ENCODE measurements around the gene DSE. TPM values are rescaled to one million over a fixed set of nuclear protein-coding genes. Genes with fewer than 3 reads are reported as not detected.

DSE gene
- total RNA-seq, 1 donor from 2014 or later = 23.4 TPM

GRCh38 chr6:116379764-116380163, 9.0 kb downstream of the DSE start:
- ATAC-seq (ENCODE audit: low read depth) = no peak
- peaks cover 2% of the 10 kb centered on the region for H3K27me3 Mint-ChIP-seq
- no peak for DNase-seq
- H3K9me3 Mint-ChIP-seq = no peaks in the 10 kb centered on the region
- H3K36me3 Mint-ChIP-seq (ENCODE audit: low read depth) = peaks cover 2% of the 10 kb centered on the region
- no peak overlapping the region for H3K27ac Mint-ChIP-seq
- no peak overlapping the region for H3K4me3 Mint-ChIP-seq
- TF ChIP-seq, protein P1, sequence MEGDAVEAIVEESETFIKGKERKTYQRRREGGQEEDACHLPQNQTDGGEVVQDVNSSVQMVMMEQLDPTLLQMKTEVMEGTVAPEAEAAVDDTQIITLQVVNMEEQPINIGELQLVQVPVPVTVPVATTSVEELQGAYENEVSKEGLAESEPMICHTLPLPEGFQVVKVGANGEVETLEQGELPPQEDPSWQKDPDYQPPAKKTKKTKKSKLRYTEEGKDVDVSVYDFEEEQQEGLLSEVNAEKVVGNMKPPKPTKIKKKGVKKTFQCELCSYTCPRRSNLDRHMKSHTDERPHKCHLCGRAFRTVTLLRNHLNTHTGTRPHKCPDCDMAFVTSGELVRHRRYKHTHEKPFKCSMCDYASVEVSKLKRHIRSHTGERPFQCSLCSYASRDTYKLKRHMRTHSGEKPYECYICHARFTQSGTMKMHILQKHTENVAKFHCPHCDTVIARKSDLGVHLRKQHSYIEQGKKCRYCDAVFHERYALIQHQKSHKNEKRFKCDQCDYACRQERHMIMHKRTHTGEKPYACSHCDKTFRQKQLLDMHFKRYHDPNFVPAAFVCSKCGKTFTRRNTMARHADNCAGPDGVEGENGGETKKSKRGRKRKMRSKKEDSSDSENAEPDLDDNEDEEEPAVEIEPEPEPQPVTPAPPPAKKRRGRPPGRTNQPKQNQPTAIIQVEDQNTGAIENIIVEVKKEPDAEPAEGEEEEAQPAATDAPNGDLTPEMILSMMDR (IDR thresholded peaks at IDR 0.05) = no peak
- POLR2A ChIA-PET = no interaction called here
- no peaks in the 10 kb centered on the region for H3K4me1 Mint-ChIP-seq
- CTCF ChIA-PET = no interaction called here
- intact Hi-C loops (cut with micrococcal nuclease) = loop anchor here (1.0 kb wide), 1 partner anchor 8 kb away; no protein-coding TSS in a partner anchor

GRCh38 chr6:116380346-116380745, 9.6 kb downstream of the DSE start:
- peaks cover 2% of the 10 kb centered on the region for H3K27me3 Mint-ChIP-seq
- CTCF ChIA-PET = no interaction called here
- peaks cover 2% of the 10 kb centered on the region for H3K36me3 Mint-ChIP-seq (ENCODE audit: low read depth)
- H3K27ac Mint-ChIP-seq = no peak overlapping the region
- POLR2A ChIA-PET = no interaction called here
- TF ChIP-seq, protein P1 (IDR thresholded peaks at IDR 0.05) = no peak
- intact Hi-C loops (cut with micrococcal nuclease) = no loop called here
- DNase-seq (no peak), ATAC-seq (ENCODE audit: low read depth) (no peak)
- peaks cover 3% of the 10 kb centered on the region for H3K4me1 Mint-ChIP-seq
- H3K9me3 Mint-ChIP-seq = no peaks in the 10 kb centered on the region
- no peak overlapping the region for H3K4me3 Mint-ChIP-seq

GRCh38 chr6:116381000-116381399, 10.3 kb downstream of the DSE start:
- TF ChIP-seq, protein P1 (IDR thresholded peaks at IDR 0.05) = no peak
- Mint-ChIP-seq H3K4me1 (peaks cover 7% of the 10 kb centered on the region), H3K4me3 (no peak overlapping the region), H3K9me3 (no peaks in the 10 kb centered on the region), H3K27me3 (peaks cover 1% of the 10 kb centered on the region), H3K27ac (no peak overlapping the region), H3K36me3 (ENCODE audit: low read depth) (peaks cover 2% of the 10 kb centered on the region)
- DNase-seq (no peak), ATAC-seq (ENCODE audit: low read depth) (no peak)
- ChIA-PET POLR2A (no interaction called here), CTCF (no interaction called here)
- intact Hi-C loops (cut with micrococcal nuclease) = no loop called here

GRCh38 chr6:116382587-116382986, 11.8 kb downstream of the DSE start:
- ATAC-seq (ENCODE audit: low read depth) = no peak
- no peak for DNase-seq
- TF ChIP-seq, protein P1 (IDR thresholded peaks at IDR 0.05) = no peak
- no peak overlapping the region for H3K4me3 Mint-ChIP-seq
- CTCF ChIA-PET = no interaction called here
- H3K9me3 Mint-ChIP-seq = no peaks in the 10 kb centered on the region
- intact Hi-C loops (cut with micrococcal nuclease) = no loop called here
- H3K27me3 Mint-ChIP-seq = no peaks in the 10 kb centered on the region
- POLR2A ChIA-PET = no interaction called here
- no peak overlapping the region for H3K27ac Mint-ChIP-seq
- H3K36me3 Mint-ChIP-seq (ENCODE audit: low read depth) = peaks cover 2% of the 10 kb centered on the region
- H3K4me1 Mint-ChIP-seq = peaks cover 22% of the 10 kb centered on the region

GRCh38 chr6:116384727-116385458, 14.1 kb downstream of the DSE start:
- TF ChIP-seq, protein P1 (IDR thresholded peaks at IDR 0.05) = no peak
- Mint-ChIP-seq H3K27me3 (no peaks in the 10 kb centered on the region), H3K9me3 (no peaks in the 10 kb centered on the region), H3K4me3 (no peak overlapping the region), H3K27ac (no peak overlapping the region), H3K36me3 (ENCODE audit: low read depth) (peaks cover 2% of the 10 kb centered on the region), H3K4me1 (peaks cover 42% of the 10 kb centered on the region)
- ChIA-PET POLR2A (no interaction called here), CTCF (no interaction called here)
- intact Hi-C loops (cut with micrococcal nuclease) = no loop called here
- no peak for ATAC-seq (ENCODE audit: low read depth)
- no peak for DNase-seq
